MCF 10A (cell line): ENCODE data around the gene HGF. TPM values are rescaled to one million over a fixed set of nuclear protein-coding genes. Genes with fewer than 3 reads are reported as not detected.

Experiments used
- BruUV-seq: library from RNA; stranded (reverse); fragments of 400-500 nt; replicated peaks from 2 replicates; lab custom pipeline; 2021; lab: Mats Ljungman, UMichigan
- CTCF ChIA-PET: fragments of 300-600 bp; sonication (Branson Sonifier 250); formaldehyde crosslinking; extraction: SDS; loops from one replicate; lab custom pipeline; 2021; ENCODE audit warnings: antibody characterized with exemption, inconsistent platforms; lab: Yijun Ruan, JAX
- POLR2A ChIA-PET: fragments of 300-600, 350-650 bp; sonication (Branson Sonifier 250); formaldehyde crosslinking; extraction: SDS; loops from one replicate; lab custom pipeline; 2020; ENCODE audit warnings: antibody characterized with exemption, inconsistent platforms; lab: Yijun Ruan, JAX
- DNase-seq: peaks from one replicate; pipeline ENCODE4 v3.0.0-alpha.2; 2018; ENCODE audit not compliant: unreplicated experiment
- H3K27ac Mint-ChIP-seq: one replicate; pipeline ENCODE4 v1.8.0; 2022; ENCODE audit warnings: mild to moderate bottlenecking, low read depth, mixed read lengths; ENCODE audit not compliant: unreplicated experiment
- H3K27me3 Mint-ChIP-seq: one replicate; pipeline ENCODE4 v1.8.0; 2022; ENCODE audit warnings: mixed read lengths; ENCODE audit not compliant: insufficient read depth, unreplicated experiment
- H3K36me3 Mint-ChIP-seq: one replicate; pipeline ENCODE4 v1.8.0; 2022; ENCODE audit warnings: mild to moderate bottlenecking, moderate library complexity, mixed read lengths; ENCODE audit not compliant: insufficient read depth, unreplicated experiment
- H3K4me1 Mint-ChIP-seq: one replicate; pipeline ENCODE4 v1.8.0; 2022; ENCODE audit warnings: mixed read lengths; ENCODE audit not compliant: insufficient read depth, unreplicated experiment
- H3K4me3 Mint-ChIP-seq: one replicate; pipeline ENCODE4 v1.8.0; 2022; ENCODE audit warnings: mild to moderate bottlenecking, moderate library complexity, mixed read lengths; ENCODE audit not compliant: unreplicated experiment
- H3K9me3 Mint-ChIP-seq: one replicate; pipeline ENCODE4 v1.8.0; 2022; ENCODE audit warnings: mixed read lengths; ENCODE audit not compliant: unreplicated experiment
- intact Hi-C: fragments of 100-400 bp; cut with micrococcal nuclease; formaldehyde crosslinking; loops from 2 replicates; pipeline ENCODE4 v1.14.1; 2022
- total RNA-seq: library from RNA; stranded (reverse); gene quantifications from 2 replicates; pipeline ENCODE4 v1.2.3, GENCODE V29; 2022
- TF ChIP-seq, protein P1 (sequence below): fragments of 200-600 bp; IDR thresholded peaks from one replicate; pipeline ENCODE4 v1.8.0; 2022; ENCODE audit warnings: antibody characterized with exemption, mild to moderate bottlenecking; ENCODE audit not compliant: unreplicated experiment

Gene HGF
- total RNA-seq, 1 experiment from 2014 or later, result not detected

- no peak for DNase-seq
- peak overlapping the region; percentile 21 for H3K27ac Mint-ChIP-seq
- TF ChIP-seq, protein P1, sequence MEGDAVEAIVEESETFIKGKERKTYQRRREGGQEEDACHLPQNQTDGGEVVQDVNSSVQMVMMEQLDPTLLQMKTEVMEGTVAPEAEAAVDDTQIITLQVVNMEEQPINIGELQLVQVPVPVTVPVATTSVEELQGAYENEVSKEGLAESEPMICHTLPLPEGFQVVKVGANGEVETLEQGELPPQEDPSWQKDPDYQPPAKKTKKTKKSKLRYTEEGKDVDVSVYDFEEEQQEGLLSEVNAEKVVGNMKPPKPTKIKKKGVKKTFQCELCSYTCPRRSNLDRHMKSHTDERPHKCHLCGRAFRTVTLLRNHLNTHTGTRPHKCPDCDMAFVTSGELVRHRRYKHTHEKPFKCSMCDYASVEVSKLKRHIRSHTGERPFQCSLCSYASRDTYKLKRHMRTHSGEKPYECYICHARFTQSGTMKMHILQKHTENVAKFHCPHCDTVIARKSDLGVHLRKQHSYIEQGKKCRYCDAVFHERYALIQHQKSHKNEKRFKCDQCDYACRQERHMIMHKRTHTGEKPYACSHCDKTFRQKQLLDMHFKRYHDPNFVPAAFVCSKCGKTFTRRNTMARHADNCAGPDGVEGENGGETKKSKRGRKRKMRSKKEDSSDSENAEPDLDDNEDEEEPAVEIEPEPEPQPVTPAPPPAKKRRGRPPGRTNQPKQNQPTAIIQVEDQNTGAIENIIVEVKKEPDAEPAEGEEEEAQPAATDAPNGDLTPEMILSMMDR, result no peak
- BruUV-seq, result no TSS peak
- H3K4me3 Mint-ChIP-seq, result no peak overlapping the region
- ChIA-PET POLR2A (interaction anchor here (0.6 to 0.7 kb wide), 2 partner anchors 17 to 33 kb away, joined by 3 read pairs; no protein-coding TSS in a partner anchor), CTCF (interaction anchor here (1.2 kb wide), 1 partner anchor 25 kb away, joined by 4 read pairs; no protein-coding TSS in a partner anchor)
- H3K27me3 Mint-ChIP-seq, result no peaks in the 10 kb centered on the region
- H3K36me3 Mint-ChIP-seq, result no peaks in the 10 kb centered on the region
- intact Hi-C loops, result no loop called here
- H3K9me3 Mint-ChIP-seq, result no peaks in the 10 kb centered on the region
- peaks cover 32% of the 10 kb centered on the region for H3K4me1 Mint-ChIP-seq
Measured at GRCh38 chr7:81690688-81691087, 79.2 kb downstream of the HGF start.

- H3K4me1 Mint-ChIP-seq, result peaks cover 34% of the 10 kb centered on the region
- ChIA-PET CTCF (no interaction called here), POLR2A (interaction anchor here (0.6 to 0.7 kb wide), 2 partner anchors 17 to 32 kb away, joined by 3 read pairs; no protein-coding TSS in a partner anchor)
- H3K36me3 Mint-ChIP-seq, result no peaks in the 10 kb centered on the region
- no peaks in the 10 kb centered on the region for H3K27me3 Mint-ChIP-seq
- H3K4me3 Mint-ChIP-seq, result peak overlapping the region; percentile 15
- no TSS peak for BruUV-seq
- H3K9me3 Mint-ChIP-seq, result no peaks in the 10 kb centered on the region
- intact Hi-C loops, result no loop called here
- H3K27ac Mint-ChIP-seq, result peak overlapping the region; percentile 21
- TF ChIP-seq, protein P1, result no peak
- DNase-seq, result peak; percentile 52
Measured at GRCh38 chr7:81690251-81690650, 79.6 kb downstream of the HGF start.

GRCh38 chr7:81688622-81689411, 81.0 kb downstream of the HGF start:
- H3K27me3 Mint-ChIP-seq, result no peaks in the 10 kb centered on the region
- intact Hi-C loops, result no loop called here
- H3K4me3 Mint-ChIP-seq, result no peak overlapping the region
- DNase-seq, result no peak
- peaks cover 49% of the 10 kb centered on the region for H3K4me1 Mint-ChIP-seq
- peaks cover 5% of the 10 kb centered on the region for H3K36me3 Mint-ChIP-seq
- no peaks in the 10 kb centered on the region for H3K9me3 Mint-ChIP-seq
- TF ChIP-seq, protein P1, result no peak
- POLR2A ChIA-PET, result no interaction called here
- CTCF ChIA-PET, result interaction anchor here (0.5 to 1.0 kb wide), 2 partner anchors 18 to 44 kb away, joined by 3 read pairs; no protein-coding TSS in a partner anchor
- no peak overlapping the region for H3K27ac Mint-ChIP-seq
- no TSS peak for BruUV-seq

- H3K4me1 Mint-ChIP-seq, result peaks cover 52% of the 10 kb centered on the region
- ChIA-PET POLR2A (interaction anchor here (1.2 kb wide), 1 partner anchor 66 kb away, joined by 3 read pairs; no protein-coding TSS in a partner anchor), CTCF (interaction anchor here (1.0 to 1.2 kb wide), 3 partner anchors 186 to 886 kb away, joined by 3 to 4 read pairs (median 4); no protein-coding TSS in a partner anchor)
- no peaks in the 10 kb centered on the region for H3K27me3 Mint-ChIP-seq
- no peaks in the 10 kb centered on the region for H3K9me3 Mint-ChIP-seq
- DNase-seq, result no peak
- H3K36me3 Mint-ChIP-seq, result peaks cover 5% of the 10 kb centered on the region
- intact Hi-C loops, result no loop called here
- no peak overlapping the region for H3K4me3 Mint-ChIP-seq
- no TSS peak for BruUV-seq
- no peak overlapping the region for H3K27ac Mint-ChIP-seq
- TF ChIP-seq, protein P1, result no peak
Measured at GRCh38 chr7:81687062-81687461, 82.8 kb downstream of the HGF start.
